Tibial nerve (tissue), 4 donors: ENCODE results near the gene SPINT1. TPM values are rescaled to one million over a fixed set of nuclear protein-coding genes. Genes with fewer than 3 reads are reported as not detected.

Source experiments
- DNase-seq, 2 donors: peaks; one replicate each; pipeline ENCODE4 v3.0.0-alpha.2; 2019; ENCODE audit warnings: low spot score in 2 of 2
- H3K27ac ChIP-seq, 4 donors: fragments of 200-600 bp; sonication (generic) in 3 of 4; one replicate each; pipeline ENCODE4 v1.5.1; 2017 to 2019; ENCODE audit warnings: mild to moderate bottlenecking in 1 of 4
- H3K27me3 ChIP-seq, 2 donors: fragments of 200-600 bp; sonication (generic) in 1 of 2; one replicate each; pipeline versions ENCODE4 v1.5.1 to v1.6.0; 2017 to 2019
- H3K36me3 ChIP-seq, 3 donors: fragments of 200-600 bp; sonication (generic); one replicate each; pipeline ENCODE4 v1.5.1; 2018 to 2019
- H3K4me1 ChIP-seq, 4 donors: fragments of 200-600 bp; sonication (generic) in 3 of 4; one replicate each; pipeline ENCODE4 v1.5.1; 2017 to 2019
- H3K4me3 ChIP-seq, 4 donors: fragments of 200-600 bp; sonication (generic) in 3 of 4; one replicate each; pipeline ENCODE4 v1.5.1; 2017 to 2019; ENCODE audit warnings: mild to moderate bottlenecking in 1 of 4, moderate library complexity in 1 of 4
- H3K9me3 ChIP-seq, 4 donors: fragments of 200-600 bp; sonication (generic) in 3 of 4; one replicate each; pipeline ENCODE4 v1.5.1; 2017 to 2019
- CTCF ChIP-seq, 5 experiments: fragments of 200-600 bp in 3 of 5; fragments of 450-650 bp in 2 of 5; sonication (generic) in 3 of 5; IDR thresholded peaks; one replicate each; pipeline ENCODE4 v1.5.1; 2016 to 2019; ENCODE audit warnings: antibody characterized with exemption in 5 of 5, mild to moderate bottlenecking in 3 of 5, moderate library complexity in 2 of 5
- EP300 ChIP-seq, 2 donors: sonication (generic); formaldehyde crosslinking; IDR thresholded peaks; one replicate each; pipeline ENCODE4 v1.6.1; 2017; ENCODE audit warnings: antibody characterized with exemption in 2 of 2, mild to moderate bottlenecking in 1 of 2
- POLR2A ChIP-seq, 2 donors: fragments of 450-650 bp; IDR thresholded peaks; one replicate each; pipeline ENCODE4 v1.6.1; 2017; ENCODE audit warnings: antibody characterized with exemption in 2 of 2, mild to moderate bottlenecking in 2 of 2, moderate library complexity in 2 of 2
- WGBS, 2 donors: methylation state at CpG; one replicate each; pipeline ENCODE4 v1.1.5; 2018; 5-methylcytosine and 5-hydroxymethylcytosine counted together
- total RNA-seq, 4 donors: library from RNA; depleted of rRNA; stranded (reverse); fragments of >200 nt; gene quantifications; one replicate each; pipeline ENCODE4 v1.1.0, GENCODE V29; 2016

Gene SPINT1
- total RNA-seq, 4 donors from 2014 or later, result 1.1 to 12.0 (median 4.2) TPM

DNA sequence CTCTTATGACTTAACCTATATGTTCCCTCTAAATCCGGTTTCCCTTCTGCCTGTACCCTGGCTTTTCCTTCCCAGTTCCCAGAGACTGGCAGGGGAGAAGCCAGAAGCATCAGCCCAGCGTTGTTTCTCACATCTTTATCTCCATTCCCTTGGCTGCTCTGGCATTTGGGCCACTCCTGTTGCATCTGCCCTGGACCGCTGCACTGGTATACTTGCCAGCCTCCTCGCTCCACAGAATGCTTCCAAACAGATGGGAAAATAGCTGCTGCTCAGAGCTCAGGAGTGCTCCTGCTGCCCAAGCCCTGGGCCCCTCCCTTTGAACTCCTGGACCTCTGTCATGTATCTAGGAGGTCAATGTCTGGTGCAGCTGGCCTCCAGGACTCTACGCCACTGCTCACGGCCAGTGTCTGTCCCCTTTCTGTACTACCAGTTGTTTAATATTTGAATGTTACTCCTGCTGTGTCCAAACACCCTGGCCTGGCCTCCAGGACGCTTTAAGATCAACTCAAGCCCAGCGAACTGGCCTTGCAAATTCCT is 6.8 kb downstream of the SPINT1 start:
- Histone ChIP-seq H3K4me3 (no peak overlapping the region), H3K27me3 (peaks cover 0 to 6% of the 10 kb centered on the region in 2 donors), H3K9me3 (no peaks in the 10 kb centered on the region), H3K27ac (no peak overlapping the region), H3K4me1 (peaks cover 0 to 6% (median 0%) of the 10 kb centered on the region in 4 donors), H3K36me3 (no peaks in the 10 kb centered on the region)
- 81 to 88% methylated on average over 8 of the region's 8 CpGs for WGBS, 2 donors
- DNase-seq, result no peak
- no peak for TF ChIP-seq CTCF (IDR thresholded peaks at IDR 0.05)
- no peak for TF ChIP-seq EP300 (IDR thresholded peaks at IDR 0.05)
- TF ChIP-seq POLR2A (IDR thresholded peaks at IDR 0.05), result no peak

GRCh38 chr15:40852529-40852928 is 8.7 kb downstream of the SPINT1 start:
- Histone ChIP-seq H3K27me3 (no peaks in the 10 kb centered on the region), H3K4me3 (no peak overlapping the region), H3K27ac (no peak overlapping the region), H3K9me3 (no peaks in the 10 kb centered on the region), H3K4me1 (peaks cover 0 to 1% (median 0%) of the 10 kb centered on the region in 4 donors), H3K36me3 (no peaks in the 10 kb centered on the region)
- DNase-seq, result no peak
- TF ChIP-seq POLR2A (IDR thresholded peaks at IDR 0.05), result no peak
- no peak for TF ChIP-seq EP300 (IDR thresholded peaks at IDR 0.05)
- TF ChIP-seq CTCF (IDR thresholded peaks at IDR 0.05), result no peak
- WGBS, 2 donors, result 82 to 85% methylated on average over 5 of the region's 5 CpGs

GRCh38 chr15:40853241-40853890 is 9.5 kb downstream of the SPINT1 start:
- no peak for DNase-seq
- WGBS, 2 donors, result 88 to 89% methylated on average over 13 to 16 of the region's 16 CpGs
- H3K27me3 ChIP-seq, result no peaks in the 10 kb centered on the region

DNA sequence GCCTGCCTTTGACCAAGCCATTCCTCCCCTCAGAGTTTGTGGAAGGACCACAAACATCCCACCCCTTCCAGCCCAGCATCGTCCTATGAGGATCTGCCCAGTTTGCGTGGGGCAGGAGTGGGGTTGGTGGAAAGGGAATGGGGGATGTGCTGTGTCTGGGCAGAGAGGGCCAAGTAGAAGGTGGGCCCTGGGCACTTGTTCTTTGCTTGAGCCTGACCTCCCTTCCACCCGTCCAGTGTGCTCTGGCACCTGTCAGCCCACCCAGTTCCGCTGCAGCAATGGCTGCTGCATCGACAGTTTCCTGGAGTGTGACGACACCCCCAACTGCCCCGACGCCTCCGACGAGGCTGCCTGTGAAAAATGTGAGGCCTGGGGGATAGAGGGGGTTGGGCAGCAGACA is 10.3 kb downstream of the SPINT1 start:
- Histone ChIP-seq H3K4me3 (no peak overlapping the region), H3K4me1 (peaks cover 0 to 6% (median 0%) of the 10 kb centered on the region in 4 donors), H3K9me3 (no peaks in the 10 kb centered on the region), H3K36me3 (no peaks in the 10 kb centered on the region), H3K27me3 (no peaks in the 10 kb centered on the region), H3K27ac (no peak overlapping the region)
- 64 to 78% methylated on average over 8 to 10 of the region's 10 CpGs for WGBS, 2 donors
- DNase-seq, result no peak
- TF ChIP-seq CTCF (IDR thresholded peaks at IDR 0.05) (no peak), EP300 (IDR thresholded peaks at IDR 0.05) (no peak), POLR2A (IDR thresholded peaks at IDR 0.05) (no peak)

More at GRCh38 chr15:40853241-40853890, 9.5 kb downstream of the SPINT1 start:
- Histone ChIP-seq H3K4me3 (no peak overlapping the region), H3K27ac (no peak overlapping the region), H3K36me3 (no peaks in the 10 kb centered on the region), H3K9me3 (no peaks in the 10 kb centered on the region), H3K4me1 (peaks cover 0 to 6% (median 0%) of the 10 kb centered on the region in 4 donors)
- no peak for TF ChIP-seq CTCF (IDR thresholded peaks at IDR 0.05)
- TF ChIP-seq POLR2A (IDR thresholded peaks at IDR 0.05), result no peak
- TF ChIP-seq EP300 (IDR thresholded peaks at IDR 0.05), result no peak

DNA sequence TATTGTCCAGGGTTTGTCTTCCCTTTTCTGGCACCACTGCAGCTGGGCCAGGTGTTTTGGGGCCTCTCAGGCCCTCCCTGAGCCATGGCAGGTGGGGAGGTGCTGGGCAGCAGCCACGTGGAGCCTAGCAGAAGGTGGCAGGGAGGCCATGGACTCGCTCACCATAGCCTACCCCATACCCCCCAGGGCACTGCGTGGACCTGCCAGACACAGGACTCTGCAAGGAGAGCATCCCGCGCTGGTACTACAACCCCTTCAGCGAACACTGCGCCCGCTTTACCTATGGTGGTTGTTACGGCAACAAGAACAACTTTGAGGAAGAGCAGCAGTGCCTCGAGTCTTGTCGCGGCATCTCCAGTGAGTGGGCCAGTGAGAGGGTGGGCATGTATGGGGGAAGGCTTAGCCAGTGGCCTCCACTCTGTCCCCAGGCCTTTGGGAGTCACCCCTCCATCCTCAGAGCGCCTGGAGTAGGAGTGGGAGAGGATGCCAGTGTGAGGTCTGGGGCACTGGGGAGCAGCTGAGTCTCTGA is 11.9 kb downstream of the SPINT1 start:
- H3K27me3 ChIP-seq, result no peaks in the 10 kb centered on the region
- WGBS, 2 donors, result 84 to 92% methylated on average over 8 to 13 of the region's 13 CpGs
- TF ChIP-seq EP300 (IDR thresholded peaks at IDR 0.05) (no peak), CTCF (IDR thresholded peaks at IDR 0.05) (no peak), POLR2A (IDR thresholded peaks at IDR 0.05) (no peak)
- peaks cover 0 to 6% (median 0%) of the 10 kb centered on the region in 4 donors for H3K4me1 ChIP-seq
- no peaks in the 10 kb centered on the region for H3K9me3 ChIP-seq
- no peak for DNase-seq
- no peaks in the 10 kb centered on the region for H3K36me3 ChIP-seq
- no peak overlapping the region for H3K4me3 ChIP-seq
- H3K27ac ChIP-seq, result no peak overlapping the region
